ENCODE data around the gene LMO7. TPM values are rescaled to one million over a fixed set of nuclear protein-coding genes. Genes with fewer than 3 reads are reported as not detected.

LMO7 gene
- total RNA-seq, 1 donor from 2014 or later: 6.8 TPM

DNA sequence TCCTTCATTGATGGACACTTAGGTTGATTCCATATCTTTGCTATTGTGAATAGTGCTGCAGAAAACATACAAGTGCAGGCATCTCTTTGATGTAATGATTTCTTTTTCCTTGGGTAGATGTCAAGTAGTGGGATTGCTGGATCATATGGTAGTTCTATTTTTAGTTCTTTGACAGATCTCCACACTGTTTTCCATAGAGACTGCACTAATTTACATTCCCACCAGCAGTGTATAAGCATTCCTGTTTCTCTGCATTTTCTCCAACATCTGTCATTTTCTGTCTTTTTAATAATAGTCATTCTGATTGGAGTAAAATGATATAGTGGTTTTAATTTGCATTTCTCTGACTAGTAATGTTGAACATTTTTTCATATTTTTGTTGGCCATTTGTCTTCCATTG lies 116.7 kb downstream of the LMO7 start:
- Histone ChIP-seq H3K9ac (no peak overlapping the region), H3K79me2 (ENCODE audit: low read depth) (no peaks in the 10 kb centered on the region), H3K4me3 (no peak overlapping the region), H3K27ac (no peak overlapping the region), H3K27me3 (no peaks in the 10 kb centered on the region), H3K36me3 (no peaks in the 10 kb centered on the region), H3K4me2 (no peak overlapping the region), H3F3A (ENCODE audit: low read depth) (no peaks in the 10 kb centered on the region), H2AFZ (replicated peaks) (no peak overlapping the region), H3K4me1 (no peaks in the 10 kb centered on the region), H3K9me3 (ENCODE audit: low read depth) (no peaks in the 10 kb centered on the region), H4K20me1 (ENCODE audit: low read depth) (no peaks in the 10 kb centered on the region)
- Mint-ChIP-seq H3K36me3 (no peaks in the 10 kb centered on the region), H3K4me1 (no peaks in the 10 kb centered on the region), H3K4me3 (no peak overlapping the region), H3K9me3 (no peaks in the 10 kb centered on the region), H3K27ac (no peak overlapping the region), H3K27me3 (ENCODE audit: insufficient read depth, low read depth) (peaks cover 3% of the 10 kb centered on the region)
- no peak for TF ChIP-seq EZH2 (IDR thresholded peaks at IDR 0.05)
- no peak for DNase-seq (ENCODE audit: low spot score)

GRCh38 chr13:75754936-75755335 lies 118.8 kb downstream of the LMO7 start:
- H3K9me3 Mint-ChIP-seq: no peaks in the 10 kb centered on the region
- Histone ChIP-seq H3K4me2 (no peak overlapping the region), H3K4me1 (no peaks in the 10 kb centered on the region), H4K20me1 (ENCODE audit: low read depth) (no peaks in the 10 kb centered on the region), H3K36me3 (no peaks in the 10 kb centered on the region), H3K27me3 (no peaks in the 10 kb centered on the region), H3K27ac (no peak overlapping the region), H3K9me3 (ENCODE audit: low read depth) (no peaks in the 10 kb centered on the region), H3F3A (ENCODE audit: low read depth) (no peaks in the 10 kb centered on the region), H2AFZ (replicated peaks) (no peak overlapping the region), H3K4me3 (no peak overlapping the region), H3K9ac (no peak overlapping the region), H3K79me2 (ENCODE audit: low read depth) (no peaks in the 10 kb centered on the region)
- H3K27me3 Mint-ChIP-seq (ENCODE audit: insufficient read depth, low read depth): peaks cover 2% of the 10 kb centered on the region
- no peak overlapping the region for H3K4me3 Mint-ChIP-seq
- no peaks in the 10 kb centered on the region for H3K4me1 Mint-ChIP-seq
- H3K36me3 Mint-ChIP-seq: no peaks in the 10 kb centered on the region
- no peak for TF ChIP-seq EZH2phosphoT487 (IDR thresholded peaks at IDR 0.05)
- TF ChIP-seq EZH2 (IDR thresholded peaks at IDR 0.05): no peak
- TF ChIP-seq CTCF (IDR thresholded peaks at IDR 0.05): no peak
- H3K27ac Mint-ChIP-seq: no peak overlapping the region
- no peak for DNase-seq (ENCODE audit: low spot score)

GRCh38 chr13:75757336-75757735 lies 121.2 kb downstream of the LMO7 start:
- no peaks in the 10 kb centered on the region for H3K79me2 ChIP-seq (ENCODE audit: low read depth)
- no peaks in the 10 kb centered on the region for H3K36me3 ChIP-seq
- no peak overlapping the region for H3K4me3 ChIP-seq
- H3K27ac ChIP-seq: no peak overlapping the region
- no peaks in the 10 kb centered on the region for H4K20me1 ChIP-seq (ENCODE audit: low read depth)
- H3K27me3 ChIP-seq: no peaks in the 10 kb centered on the region
- no peak for DNase-seq (ENCODE audit: low spot score)
- H3F3A ChIP-seq (ENCODE audit: low read depth): no peaks in the 10 kb centered on the region
- Mint-ChIP-seq H3K9me3 (no peaks in the 10 kb centered on the region), H3K27ac (no peak overlapping the region), H3K4me3 (no peak overlapping the region), H3K4me1 (no peaks in the 10 kb centered on the region), H3K36me3 (no peaks in the 10 kb centered on the region), H3K27me3 (ENCODE audit: insufficient read depth, low read depth) (peaks cover 4% of the 10 kb centered on the region)
- no peaks in the 10 kb centered on the region for H3K9me3 ChIP-seq (ENCODE audit: low read depth)
- H2AFZ ChIP-seq (replicated peaks): no peak overlapping the region
- TF ChIP-seq EZH2phosphoT487 (IDR thresholded peaks at IDR 0.05) (no peak), EZH2 (IDR thresholded peaks at IDR 0.05) (no peak), CTCF (IDR thresholded peaks at IDR 0.05) (no peak)
- H3K4me1 ChIP-seq: no peaks in the 10 kb centered on the region
- H3K9ac ChIP-seq: no peak overlapping the region
- no peak overlapping the region for H3K4me2 ChIP-seq

GRCh38 chr13:75759531-75759930 lies 123.4 kb downstream of the LMO7 start:
- no peak overlapping the region for H3K27ac ChIP-seq
- H4K20me1 ChIP-seq (ENCODE audit: low read depth): no peaks in the 10 kb centered on the region
- H3K4me3 ChIP-seq: no peak overlapping the region
- no peaks in the 10 kb centered on the region for H3K36me3 ChIP-seq
- Mint-ChIP-seq H3K9me3 (no peaks in the 10 kb centered on the region), H3K36me3 (no peaks in the 10 kb centered on the region), H3K27ac (no peak overlapping the region), H3K4me1 (no peaks in the 10 kb centered on the region), H3K27me3 (ENCODE audit: insufficient read depth, low read depth) (peaks cover 6% of the 10 kb centered on the region), H3K4me3 (no peak overlapping the region)
- H3K4me2 ChIP-seq: no peak overlapping the region
- H3K4me1 ChIP-seq: no peaks in the 10 kb centered on the region
- no peaks in the 10 kb centered on the region for H3K79me2 ChIP-seq (ENCODE audit: low read depth)
- no peak for DNase-seq (ENCODE audit: low spot score)
- H2AFZ ChIP-seq (replicated peaks): no peak overlapping the region
- no peak overlapping the region for H3K9ac ChIP-seq
- no peaks in the 10 kb centered on the region for H3F3A ChIP-seq (ENCODE audit: low read depth)
- no peaks in the 10 kb centered on the region for H3K9me3 ChIP-seq (ENCODE audit: low read depth)
- TF ChIP-seq CTCF (IDR thresholded peaks at IDR 0.05) (no peak), EZH2phosphoT487 (IDR thresholded peaks at IDR 0.05) (no peak), EZH2 (IDR thresholded peaks at IDR 0.05) (no peak)
- no peaks in the 10 kb centered on the region for H3K27me3 ChIP-seq
